Smooth muscle cell (in vitro differentiated cells): Measurements from ENCODE around the gene ZKSCAN4. TPM values are rescaled to one million over a fixed set of nuclear protein-coding genes. Genes with fewer than 3 reads are reported as not detected.
A peak's percentile ranks its signal among the peaks of the same experiment; 100 is the strongest.

Experiments
- DNase-seq: peaks from one replicate; lab custom pipeline; 2025; ENCODE audit not compliant: unreplicated experiment; lab: John Stamatoyannopoulos, UW
- H2AFZ ChIP-seq: fragments of 200-600 bp; sonication (generic); 2 replicates; pipeline ENCODE4 v1.6.0; 2016; ENCODE audit warnings: antibody characterized with exemption, low read depth, mild to moderate bottlenecking
- H3F3A ChIP-seq: fragments of 200-600 bp; sonication (generic); 2 replicates; pipeline ENCODE4 v1.6.0; 2017; ENCODE audit warnings: antibody characterized with exemption, low read depth
- H3K27ac ChIP-seq: fragments of 200-600 bp; sonication (generic); 2 replicates; pipeline ENCODE4 v1.5.1; 2016; ENCODE audit warnings: low read depth, mild to moderate bottlenecking
- H3K27me3 ChIP-seq: fragments of 200-600 bp; sonication (generic); 2 replicates; pipeline ENCODE4 v1.6.1; 2016; ENCODE audit warnings: low read depth, mild to moderate bottlenecking
- H3K36me3 ChIP-seq: fragments of 200-600 bp; sonication (generic); 2 replicates; pipeline ENCODE4 v1.5.1; 2016; ENCODE audit warnings: low read depth
- H3K4me1 ChIP-seq: fragments of 200-600 bp; sonication (generic); 2 replicates; pipeline ENCODE4 v1.5.1; 2016; ENCODE audit warnings: low read depth
- H3K4me2 ChIP-seq: fragments of 200-600 bp; sonication (generic); 2 replicates; pipeline ENCODE4 v1.6.0; 2016; ENCODE audit warnings: mild to moderate bottlenecking
- H3K4me3 ChIP-seq: fragments of 200-600 bp; sonication (generic); 2 replicates; pipeline ENCODE4 v1.5.1; 2016; ENCODE audit warnings: mild to moderate bottlenecking
- H3K79me2 ChIP-seq: fragments of 200-600 bp; sonication (generic); 2 replicates; pipeline ENCODE4 v1.6.0; 2016; ENCODE audit warnings: low read depth, mild to moderate bottlenecking
- H3K9ac ChIP-seq: fragments of 200-600 bp; sonication (generic); 2 replicates; pipeline ENCODE4 v1.6.0; 2016; ENCODE audit warnings: low read depth
- H3K9me3 ChIP-seq: fragments of 200-600 bp; sonication (generic); replicated peaks from 2 replicates; pipeline ENCODE4 v1.5.1; 2016; ENCODE audit warnings: low read depth
- H4K20me1 ChIP-seq: fragments of 200-600 bp; sonication (generic); 2 replicates; pipeline ENCODE4 v1.6.0; 2016; ENCODE audit warnings: low read depth
- WGBS: methylation state at CpG from one replicate; pipeline ENCODE4 v1.1.7; 2016; ENCODE audit warnings: low lambda C conversion rate; 5-methylcytosine and 5-hydroxymethylcytosine counted together
- polyA plus RNA-seq: library from polyadenylated mRNA; unstranded; fragments of >200 nt; fragmentation: Nextera tagmentation; extraction: Ambion mirVana; gene quantifications from 2 replicates; pipeline ENCODE4 v1.2.1, GENCODE V29; 2016
- total RNA-seq: library from RNA; depleted of rRNA; stranded (reverse); fragments of >200 nt; gene quantifications from 2 replicates; pipeline ENCODE4 v1.2.3, GENCODE V29; 2014
- TF ChIP-seq, protein P1 (sequence below): fragments of 200-600 bp; sonication (generic); IDR thresholded peaks from 2 replicates; pipeline ENCODE4 v1.5.1; 2017; ENCODE audit warnings: borderline replicate concordance, mild to moderate bottlenecking, antibody characterized with exemption; ENCODE audit not compliant: insufficient read depth, poor library complexity, severe bottlenecking

Gene ZKSCAN4
- total RNA-seq = 4.5 and 5.1 TPM in 2 replicates
- polyA plus RNA-seq = 5.2 TPM in 2 replicates

DNA sequence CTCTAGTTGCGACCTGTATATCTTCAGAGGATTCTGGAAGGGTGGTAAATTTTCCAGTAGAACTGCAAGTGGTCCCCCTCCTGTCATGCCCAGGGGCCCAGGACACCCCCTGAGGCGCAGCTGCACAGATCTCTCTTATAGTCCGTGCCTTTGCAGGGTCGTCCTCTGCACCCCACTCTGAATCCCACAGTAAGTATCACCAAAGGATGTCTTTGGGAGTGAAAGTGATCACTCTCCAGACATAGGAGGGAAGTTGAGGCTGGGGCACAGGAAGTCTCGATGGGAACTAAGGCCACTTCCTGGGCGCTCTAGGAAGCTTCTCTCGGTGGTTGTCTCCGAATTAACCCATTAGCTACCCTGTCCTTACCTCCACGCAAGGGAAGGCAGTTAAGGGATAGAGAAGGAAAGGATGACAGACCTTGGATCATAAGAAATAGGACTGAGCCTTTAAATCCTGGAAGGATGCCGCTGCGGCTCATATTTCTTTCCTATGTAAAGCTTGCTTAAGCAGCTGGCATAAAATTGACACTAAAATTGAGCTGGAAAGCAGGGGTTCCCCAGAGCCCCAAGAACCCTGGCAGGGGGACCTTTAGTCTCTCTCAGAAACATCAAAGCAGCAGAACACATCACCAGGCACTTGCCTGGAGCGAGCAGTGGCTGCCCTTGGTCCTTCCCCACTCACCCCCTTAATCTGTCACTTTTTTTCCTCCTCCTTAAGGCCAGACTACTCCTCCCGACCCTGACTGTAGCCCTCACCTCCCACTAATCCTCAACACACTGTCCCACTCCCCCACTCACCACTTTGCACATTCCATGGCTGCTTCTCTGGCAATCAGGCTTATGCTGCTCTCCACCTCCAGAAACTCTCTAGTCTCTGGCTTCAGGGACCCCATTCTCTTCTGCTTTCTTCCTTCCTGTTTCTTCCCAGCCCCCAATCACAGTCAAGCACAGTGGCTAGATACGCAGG lies at the start of gene ZKSCAN4:
Gene ZKSCAN4, minus strand, starts transcription at position 261 of the 967 bp plus-strand sequence. CDS start 289 bp downstream, outside the sequence.
- WGBS = 11% methylated on average over 14 of the region's 14 CpGs
- Histone ChIP-seq H3K36me3 (no peaks in the 10 kb centered on the region), H3K27ac (peak within 1 kb of the TSS; percentile 23), H3K4me1 (peaks cover 16% of the 10 kb centered on the region), H3K9me3 (no peaks in the 10 kb centered on the region), H3K4me2 (peak within 1 kb of the TSS; percentile 98), H2AFZ (peak within 1 kb of the TSS; percentile 99), H4K20me1 (no peaks in the 10 kb centered on the region), H3K79me2 (peaks cover 12% of the 10 kb centered on the region), H3K9ac (peak within 1 kb of the TSS; percentile 78), H3K4me3 (peak within 1 kb of the TSS; percentile 98), H3F3A (no peaks in the 10 kb centered on the region), H3K27me3 (no peaks in the 10 kb centered on the region)
- peak; percentile 7 for DNase-seq
- TF ChIP-seq, protein P1, sequence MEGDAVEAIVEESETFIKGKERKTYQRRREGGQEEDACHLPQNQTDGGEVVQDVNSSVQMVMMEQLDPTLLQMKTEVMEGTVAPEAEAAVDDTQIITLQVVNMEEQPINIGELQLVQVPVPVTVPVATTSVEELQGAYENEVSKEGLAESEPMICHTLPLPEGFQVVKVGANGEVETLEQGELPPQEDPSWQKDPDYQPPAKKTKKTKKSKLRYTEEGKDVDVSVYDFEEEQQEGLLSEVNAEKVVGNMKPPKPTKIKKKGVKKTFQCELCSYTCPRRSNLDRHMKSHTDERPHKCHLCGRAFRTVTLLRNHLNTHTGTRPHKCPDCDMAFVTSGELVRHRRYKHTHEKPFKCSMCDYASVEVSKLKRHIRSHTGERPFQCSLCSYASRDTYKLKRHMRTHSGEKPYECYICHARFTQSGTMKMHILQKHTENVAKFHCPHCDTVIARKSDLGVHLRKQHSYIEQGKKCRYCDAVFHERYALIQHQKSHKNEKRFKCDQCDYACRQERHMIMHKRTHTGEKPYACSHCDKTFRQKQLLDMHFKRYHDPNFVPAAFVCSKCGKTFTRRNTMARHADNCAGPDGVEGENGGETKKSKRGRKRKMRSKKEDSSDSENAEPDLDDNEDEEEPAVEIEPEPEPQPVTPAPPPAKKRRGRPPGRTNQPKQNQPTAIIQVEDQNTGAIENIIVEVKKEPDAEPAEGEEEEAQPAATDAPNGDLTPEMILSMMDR = no peak

DNA sequence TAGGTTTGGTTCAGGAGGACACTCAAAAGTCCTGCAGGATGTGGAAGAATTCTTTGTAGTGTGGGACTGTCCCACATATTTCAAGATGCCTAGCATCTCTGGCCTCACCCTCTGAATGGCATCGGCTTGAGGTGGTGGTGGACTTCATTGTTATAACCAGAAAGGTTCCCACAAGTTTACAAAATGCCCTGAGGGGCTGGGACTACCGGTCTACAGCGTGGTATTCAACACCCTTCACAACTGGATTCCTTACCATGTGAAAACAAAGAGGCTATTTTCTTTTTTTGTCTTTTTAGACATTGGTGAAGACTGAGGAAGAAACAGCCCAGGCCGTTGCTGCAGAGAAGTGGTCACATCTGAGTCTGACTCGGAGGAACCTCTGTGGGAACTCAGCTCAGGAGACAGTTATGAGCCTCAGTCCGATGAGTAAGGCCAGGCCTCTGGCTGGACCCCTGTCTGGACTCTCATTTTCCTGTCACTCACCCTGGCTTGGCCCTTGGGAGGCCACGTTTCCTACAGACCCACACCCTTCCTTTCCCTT lies 44.5 kb upstream of the ZKSCAN4 start:
- Histone ChIP-seq H3K27ac (no peak overlapping the region), H3K79me2 (no peaks in the 10 kb centered on the region), H2AFZ (no peak overlapping the region), H4K20me1 (no peaks in the 10 kb centered on the region), H3K9me3 (no peaks in the 10 kb centered on the region), H3K4me2 (no peak overlapping the region), H3K9ac (no peak overlapping the region), H3F3A (no peaks in the 10 kb centered on the region), H3K4me3 (no peak overlapping the region), H3K36me3 (no peaks in the 10 kb centered on the region), H3K4me1 (no peaks in the 10 kb centered on the region), H3K27me3 (no peaks in the 10 kb centered on the region)
- WGBS = 66% methylated on average over 7 of the region's 7 CpGs
- no peak for DNase-seq
- TF ChIP-seq, protein P1 = no peak

DNA sequence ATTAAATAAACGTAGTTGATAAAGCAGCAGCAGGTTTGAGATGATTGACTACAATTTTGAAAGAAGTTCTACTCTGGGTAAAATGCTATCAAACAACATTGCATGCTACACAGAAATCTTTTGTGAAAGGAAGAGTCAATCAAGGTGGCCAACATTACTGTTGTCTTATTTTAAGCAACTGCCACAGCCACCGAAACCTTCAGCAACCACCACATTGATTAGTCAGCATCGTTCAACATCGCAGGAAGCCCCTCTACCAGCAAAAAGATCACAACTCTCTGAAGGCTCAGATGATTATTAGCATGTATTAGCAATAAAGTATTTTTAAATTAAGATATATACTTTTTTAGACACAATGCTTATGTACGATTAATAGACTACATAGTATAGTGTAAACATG lies 43.3 kb upstream of the ZKSCAN4 start:
- Histone ChIP-seq H3K27ac (no peak overlapping the region), H3K79me2 (no peaks in the 10 kb centered on the region), H3K4me3 (no peak overlapping the region), H3K9ac (no peak overlapping the region), H3K9me3 (no peaks in the 10 kb centered on the region), H3K4me1 (no peaks in the 10 kb centered on the region), H4K20me1 (no peaks in the 10 kb centered on the region), H3K36me3 (no peaks in the 10 kb centered on the region), H3K27me3 (no peaks in the 10 kb centered on the region), H2AFZ (no peak overlapping the region), H3F3A (no peaks in the 10 kb centered on the region), H3K4me2 (no peak overlapping the region)
- TF ChIP-seq, protein P1 = no peak
- DNase-seq = no peak
- WGBS = 97% methylated on average over 5 of the region's 5 CpGs
